GM18951 (cell line): Measurements from ENCODE around the gene ELANE.
"Not testable (repeated sequence)": the region's sequence is repeated elsewhere in the genome, so short reads cannot be mapped to it uniquely, and the experiment has no call there.

Experiments
- POLR2A ChIP-seq: IDR thresholded peaks from 4 replicates; pipeline ENCODE4 v1.6.1; 2011; ENCODE audit warnings: mild to moderate bottlenecking; ENCODE audit not compliant: insufficient read length, insufficient read depth; ENCODE audit errors: extremely low read depth
- in situ Hi-C: fragments of 300-500 bp; cut with MboI; formaldehyde crosslinking; loops from one replicate; pipeline ENCODE4 v1.12.0; 2022; ENCODE audit warnings: low sequenced_read_pairs, mixed read lengths, inconsistent platforms; ENCODE audit not compliant: unreplicated experiment

The ELANE gene

DNA sequence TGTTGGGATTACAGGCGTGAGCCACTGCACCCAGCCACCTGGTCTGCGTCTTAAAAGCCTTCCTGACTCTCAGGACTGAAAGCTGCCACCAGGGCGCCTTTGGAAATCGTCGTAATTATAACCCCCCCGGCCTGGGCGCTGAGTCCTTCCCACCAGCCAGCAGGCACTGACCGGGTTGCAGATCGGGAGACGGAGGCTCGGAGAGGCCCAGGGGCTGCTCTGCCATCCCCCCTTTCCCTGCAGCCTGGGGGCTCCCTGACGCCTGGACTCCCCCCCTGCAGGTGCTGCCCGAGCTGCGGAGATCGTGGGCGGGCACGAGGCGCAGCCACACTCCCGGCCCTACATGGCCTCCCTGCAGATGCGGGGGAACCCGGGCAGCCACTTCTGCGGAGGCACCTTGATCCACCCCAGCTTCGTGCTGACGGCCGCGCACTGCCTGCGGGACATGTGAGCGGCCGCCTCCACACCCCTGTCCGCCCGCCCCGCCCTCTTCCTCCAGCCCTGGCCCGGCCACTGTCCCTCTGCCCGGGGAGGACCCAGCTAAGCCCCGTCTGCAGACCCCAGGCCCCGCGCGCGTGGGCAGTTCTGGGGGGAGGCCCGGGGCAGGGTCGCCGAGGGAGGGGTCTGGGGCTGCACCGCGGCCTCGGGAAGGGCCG is 8.8 kb upstream of the ELANE start:
- TF ChIP-seq POLR2A, result no peak
- in situ Hi-C loops, result no loop called here

- in situ Hi-C loops, result no loop called here
- no peak for TF ChIP-seq POLR2A
Measured at GRCh38 chr19:843836-844545, 8.1 kb upstream of the ELANE start.

DNA sequence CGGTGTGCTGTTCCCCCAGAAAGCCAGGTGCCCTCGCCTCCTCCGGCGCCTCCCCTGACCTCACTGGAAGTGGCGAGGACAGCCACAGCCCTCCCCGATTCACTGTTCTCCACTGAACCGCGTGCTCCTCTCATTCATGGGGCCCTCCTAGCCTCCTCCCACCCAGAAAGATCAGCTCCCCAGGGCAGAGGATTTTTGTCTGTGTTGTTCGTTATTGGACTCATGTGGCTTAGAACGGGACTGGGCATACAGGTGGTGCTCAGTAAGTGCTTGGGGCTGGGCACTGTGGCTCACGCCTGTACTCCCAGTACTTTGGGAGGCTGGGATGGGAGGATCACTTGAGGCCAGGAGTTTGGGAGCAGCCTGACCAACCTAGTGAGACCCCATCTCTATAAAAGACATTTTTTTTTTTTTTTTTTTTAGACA is 7.5 kb upstream of the ELANE start:
- in situ Hi-C loops, result no loop called here

GRCh38 chr19:845707-846521 is 6.2 kb upstream of the ELANE start:
- in situ Hi-C loops, result no loop called here
- TF ChIP-seq POLR2A, result no peak

More for the DNA sequence above, 7.5 kb upstream of the ELANE start:
- TF ChIP-seq POLR2A, result no peak

DNA sequence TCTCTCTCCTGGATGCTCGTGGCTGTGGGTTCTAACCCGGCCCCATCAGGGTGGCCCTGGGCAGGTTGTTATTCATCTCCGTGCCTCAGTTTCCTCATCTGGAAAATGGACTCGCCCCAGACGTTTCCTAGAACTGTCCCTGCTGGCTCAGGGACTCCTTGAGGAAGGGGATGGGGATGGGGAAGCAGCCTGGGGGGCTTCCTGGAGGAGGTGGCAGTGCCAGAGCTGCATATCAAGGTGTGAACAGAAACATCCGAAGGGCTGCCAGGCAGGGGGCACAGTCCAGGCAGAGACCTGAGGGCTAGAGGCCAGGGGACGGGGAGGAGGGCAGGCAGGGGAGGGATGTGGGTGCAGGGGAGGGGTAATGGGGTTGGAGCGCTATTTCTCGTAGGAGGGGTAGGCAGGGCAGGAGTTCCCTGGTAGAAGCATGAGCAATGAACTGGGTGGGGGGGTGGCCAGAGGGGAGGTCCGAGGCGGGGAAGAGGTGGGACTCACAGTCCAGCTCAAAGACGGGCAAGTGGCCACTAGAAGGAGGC is 3.6 kb upstream of the ELANE start:
- in situ Hi-C loops, result no loop called here
- TF ChIP-seq POLR2A, result no peak

DNA sequence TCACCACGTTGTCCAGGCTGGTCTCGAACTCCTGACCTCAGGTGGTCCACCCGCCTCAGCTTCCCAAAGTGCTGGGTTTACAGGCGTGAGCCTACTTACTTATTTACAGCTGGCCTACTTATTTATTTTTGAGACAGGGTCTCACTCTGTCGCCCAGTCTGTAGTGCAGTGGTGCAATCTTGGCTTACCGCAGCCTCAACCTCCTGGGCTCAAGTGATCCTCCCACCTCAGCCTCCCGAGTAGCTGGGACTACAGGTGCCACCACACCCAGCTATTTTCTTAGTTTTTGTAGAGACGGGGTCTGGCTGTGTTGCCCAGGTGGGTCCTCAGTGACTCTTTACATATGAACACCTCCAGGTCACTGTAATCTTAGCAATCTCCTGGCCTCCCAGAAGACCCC is 2.9 kb upstream of the ELANE start:
- in situ Hi-C loops, result not testable (repeated sequence)

DNA sequence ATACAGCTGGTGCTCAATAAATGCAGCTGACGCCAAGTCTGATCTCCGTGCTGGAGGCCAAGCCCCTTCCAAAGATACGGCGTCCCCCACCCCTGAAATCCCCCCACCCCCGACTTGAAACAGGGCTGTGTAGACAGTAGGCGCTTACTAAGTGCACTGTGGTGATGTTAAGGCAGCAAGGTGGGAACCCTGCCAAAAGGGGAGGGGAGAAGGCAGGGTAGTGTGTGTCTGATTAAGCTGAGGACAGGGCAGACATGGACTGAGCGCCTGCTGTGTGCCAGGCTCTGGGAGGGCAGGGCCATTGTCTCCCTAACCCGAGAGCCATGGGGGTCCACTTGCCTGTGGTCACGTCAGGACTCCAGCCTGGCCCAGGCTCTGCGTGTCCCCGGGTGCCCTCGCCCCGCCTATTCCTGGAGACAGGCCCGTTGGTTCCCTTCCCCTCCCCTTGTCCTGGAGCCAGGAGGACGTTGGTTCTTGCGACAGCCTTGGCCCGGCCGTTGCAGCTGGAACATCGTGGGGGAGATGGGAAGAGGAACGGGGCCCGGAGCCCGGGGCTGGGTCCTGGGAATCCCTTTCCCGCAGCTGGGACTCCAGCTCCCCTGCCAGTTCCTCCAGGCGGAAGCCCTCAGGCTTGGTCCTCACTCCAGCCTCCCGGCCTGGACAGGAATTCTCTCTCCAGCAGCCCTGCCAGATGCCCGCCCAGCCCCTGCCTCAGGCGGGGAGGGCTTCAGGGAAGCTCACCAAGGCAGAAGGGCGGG is 1.7 kb upstream of the ELANE start:
- in situ Hi-C loops, result no loop called here
- TF ChIP-seq POLR2A, result no peak

DNA sequence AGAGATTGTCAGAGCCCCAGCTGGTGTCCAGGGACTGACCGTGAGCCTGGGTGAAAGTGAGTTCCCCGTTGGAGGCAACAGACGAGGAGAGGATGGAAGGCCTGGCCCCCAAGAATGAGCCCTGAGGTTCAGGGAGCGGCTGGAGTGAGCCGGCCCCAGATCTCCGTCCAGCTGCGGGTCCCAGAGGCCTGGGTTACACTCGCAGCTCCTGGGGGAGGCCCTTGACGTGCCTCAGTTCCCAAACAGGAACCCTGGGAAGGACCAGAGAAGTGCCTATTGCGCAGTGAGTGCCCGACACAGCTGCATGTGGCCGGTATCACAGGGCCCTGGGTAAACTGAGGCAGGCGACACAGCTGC is 1.1 kb upstream of the ELANE start:
- no peak for TF ChIP-seq POLR2A
- in situ Hi-C loops, result no loop called here

- no peak for TF ChIP-seq POLR2A
- in situ Hi-C loops, result no loop called here
Measured at GRCh38 chr19:853014-853585, 997 bp downstream of the ELANE start.

- in situ Hi-C loops, result not testable (repeated sequence)
Measured at GRCh38 chr19:853614-854220, 1.6 kb downstream of the ELANE start.

DNA sequence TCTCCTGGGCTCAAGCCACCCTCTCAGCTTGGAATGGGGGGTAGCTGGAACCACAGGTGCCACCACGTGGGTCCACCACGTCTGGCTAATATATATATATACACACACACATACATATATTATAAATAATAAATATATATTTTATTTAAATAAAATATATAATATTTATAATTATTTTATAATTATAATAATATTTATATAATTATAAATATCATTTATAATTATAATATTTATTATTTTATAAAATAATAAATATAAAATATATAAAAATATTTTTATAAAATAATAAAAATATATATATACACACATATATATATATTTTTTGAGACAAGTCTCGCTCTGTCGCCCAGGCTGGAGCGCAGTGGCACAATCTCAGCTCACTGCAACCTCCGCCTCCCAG is 2.4 kb downstream of the ELANE start:
- TF ChIP-seq POLR2A, result no peak
- in situ Hi-C loops, result no loop called here

- in situ Hi-C loops, result no loop called here
- no peak for TF ChIP-seq POLR2A
Measured at GRCh38 chr19:855142-855541, 3.0 kb downstream of the ELANE start.
